HG02623 (cell line): ENCODE data around the gene POLDIP2.

Source experiments
- ATAC-seq: cut with Tn5 transposase; IDR thresholded peaks from one replicate; pipeline ENCODE4 v1.9.1; 2021; ENCODE audit warnings: moderate library complexity; ENCODE audit not compliant: unreplicated experiment

The POLDIP2 gene

GRCh38 chr17:28357061-28357900 lies at the start of gene POLDIP2:
Gene POLDIP2, minus strand, starts transcription at chr17:28357527. Its CDS starts 79 bp downstream, at chr17:28357448.
- peak; percentile 96 for ATAC-seq

GRCh38 chr17:28406473-28406814 lies 49.1 kb upstream of the POLDIP2 start:
- no peak for ATAC-seq

GRCh38 chr17:28405632-28406472 lies 48.5 kb upstream of the POLDIP2 start, which contains the start of gene SLC46A1:
Gene SLC46A1, minus strand, starts transcription at chr17:28406212. Its CDS starts 98 bp downstream, at chr17:28406114.
- ATAC-seq = no peak

- no peak for ATAC-seq
These were observed 47.7 kb upstream of the POLDIP2 start for GRCh38 chr17:28404812-28405570.

- ATAC-seq = no peak
These were observed 47.1 kb upstream of the POLDIP2 start for GRCh38 chr17:28404461-28404811.

GRCh38 chr17:28404007-28404406 lies 46.7 kb upstream of the POLDIP2 start:
- ATAC-seq = no peak

GRCh38 chr17:28402844-28403243 lies 45.5 kb upstream of the POLDIP2 start:
- ATAC-seq = no peak

- ATAC-seq = no peak
These were observed 44.9 kb upstream of the POLDIP2 start for GRCh38 chr17:28402224-28402630.

GRCh38 chr17:28399808-28400207 lies 42.5 kb upstream of the POLDIP2 start:
- ATAC-seq = no peak

- no peak for ATAC-seq
These were observed 41.1 kb upstream of the POLDIP2 start for GRCh38 chr17:28398280-28398981.

- no peak for ATAC-seq
These were observed 40.5 kb upstream of the POLDIP2 start for GRCh38 chr17:28397687-28398279.

- ATAC-seq = no peak
These were observed 39.9 kb upstream of the POLDIP2 start for GRCh38 chr17:28397275-28397674.

- ATAC-seq = no peak
These were observed 39.4 kb upstream of the POLDIP2 start for GRCh38 chr17:28396635-28397239.

- ATAC-seq = no peak
These were observed 38.6 kb upstream of the POLDIP2 start for GRCh38 chr17:28395968-28396367.

- ATAC-seq = no peak
These were observed 38.1 kb upstream of the POLDIP2 start for GRCh38 chr17:28395426-28395825.

GRCh38 chr17:28394337-28395116 lies 37.2 kb upstream of the POLDIP2 start:
- no peak for ATAC-seq

GRCh38 chr17:28392491-28392890 lies 35.2 kb upstream of the POLDIP2 start:
- ATAC-seq = no peak

- ATAC-seq = no peak
These were observed 34.1 kb upstream of the POLDIP2 start for GRCh38 chr17:28391401-28391800.

- no peak for ATAC-seq
These were observed 33.7 kb upstream of the POLDIP2 start for GRCh38 chr17:28390984-28391383.
